ENCODE data around the gene FBN1.

DNA sequence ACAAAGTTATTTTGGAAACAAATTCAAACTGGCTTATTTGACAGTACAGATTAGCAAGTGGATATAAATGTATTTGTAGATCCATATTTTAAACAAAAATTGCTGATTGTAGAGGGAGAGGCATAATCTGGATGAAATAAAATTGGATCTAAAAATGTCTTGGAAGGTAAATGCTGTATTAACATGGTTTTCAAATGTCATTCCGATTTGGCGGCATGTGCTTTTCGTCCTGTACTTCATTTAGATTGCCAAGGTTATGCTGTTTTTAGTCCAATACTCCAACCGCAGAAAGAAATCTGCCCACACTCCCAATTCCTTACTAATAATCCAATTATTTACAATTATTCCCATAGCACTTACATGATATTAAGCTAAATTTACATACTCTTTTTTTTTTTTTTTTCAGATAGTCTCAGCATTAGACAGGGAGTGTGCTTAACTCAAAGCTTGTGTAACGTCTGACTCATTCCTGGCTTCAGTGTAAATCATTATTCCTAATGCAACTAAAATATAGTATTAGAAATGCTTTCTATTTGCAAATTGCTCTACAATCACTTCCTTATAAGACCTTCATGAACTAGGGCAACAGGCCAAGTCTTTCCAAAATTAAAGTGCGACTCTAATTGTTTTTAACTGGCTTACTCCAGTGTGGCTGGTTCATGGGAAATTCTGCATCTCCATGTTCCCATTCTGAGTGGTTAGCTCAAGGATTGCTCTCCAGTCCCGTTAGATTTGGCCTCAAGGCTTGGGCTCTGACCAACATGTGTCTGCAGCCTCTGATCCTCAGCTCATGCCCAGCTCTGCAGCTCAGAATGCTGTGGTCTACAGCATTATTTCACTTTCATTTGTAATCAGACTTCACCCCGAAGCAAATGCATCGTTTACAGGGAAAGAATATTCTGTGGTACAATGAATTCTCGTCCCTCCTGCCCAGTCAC, 103.9 kb downstream of the FBN1 start:
- TF ChIP-seq, protein P1, sequence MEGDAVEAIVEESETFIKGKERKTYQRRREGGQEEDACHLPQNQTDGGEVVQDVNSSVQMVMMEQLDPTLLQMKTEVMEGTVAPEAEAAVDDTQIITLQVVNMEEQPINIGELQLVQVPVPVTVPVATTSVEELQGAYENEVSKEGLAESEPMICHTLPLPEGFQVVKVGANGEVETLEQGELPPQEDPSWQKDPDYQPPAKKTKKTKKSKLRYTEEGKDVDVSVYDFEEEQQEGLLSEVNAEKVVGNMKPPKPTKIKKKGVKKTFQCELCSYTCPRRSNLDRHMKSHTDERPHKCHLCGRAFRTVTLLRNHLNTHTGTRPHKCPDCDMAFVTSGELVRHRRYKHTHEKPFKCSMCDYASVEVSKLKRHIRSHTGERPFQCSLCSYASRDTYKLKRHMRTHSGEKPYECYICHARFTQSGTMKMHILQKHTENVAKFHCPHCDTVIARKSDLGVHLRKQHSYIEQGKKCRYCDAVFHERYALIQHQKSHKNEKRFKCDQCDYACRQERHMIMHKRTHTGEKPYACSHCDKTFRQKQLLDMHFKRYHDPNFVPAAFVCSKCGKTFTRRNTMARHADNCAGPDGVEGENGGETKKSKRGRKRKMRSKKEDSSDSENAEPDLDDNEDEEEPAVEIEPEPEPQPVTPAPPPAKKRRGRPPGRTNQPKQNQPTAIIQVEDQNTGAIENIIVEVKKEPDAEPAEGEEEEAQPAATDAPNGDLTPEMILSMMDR (conservative IDR thresholded peaks at IDR 0.05) = no peak
- TF ChIP-seq ZFX (IDR thresholded peaks at IDR 0.05) = no peak

All from C4-2B (cell line).